HG03064 (cell line): ENCODE measurements around the gene HEG1.

ENCODE experiments used
- ATAC-seq: cut with Tn5 transposase; IDR thresholded peaks from one replicate; pipeline ENCODE4 v1.9.1; 2021; ENCODE audit warnings: low read depth; ENCODE audit not compliant: unreplicated experiment

Gene HEG1

GRCh38 chr3:125023833-125024555 lies 31.8 kb downstream of the HEG1 start:
- ATAC-seq, result no peak

GRCh38 chr3:125022206-125022605 lies 33.6 kb downstream of the HEG1 start:
- ATAC-seq, result no peak

- ATAC-seq, result no peak
These were observed 36.5 kb downstream of the HEG1 start for GRCh38 chr3:125019271-125019670.

GRCh38 chr3:125017406-125017805 lies 38.4 kb downstream of the HEG1 start:
- ATAC-seq, result no peak

GRCh38 chr3:125014570-125015179 lies 41.1 kb downstream of the HEG1 start:
- ATAC-seq, result no peak

GRCh38 chr3:125013095-125013494 lies 42.7 kb downstream of the HEG1 start:
- no peak for ATAC-seq

GRCh38 chr3:125011941-125012340 lies 43.9 kb downstream of the HEG1 start:
- ATAC-seq, result no peak

- no peak for ATAC-seq
These were observed 45.4 kb downstream of the HEG1 start for GRCh38 chr3:125010393-125010792.

GRCh38 chr3:125008766-125009165 lies 47.0 kb downstream of the HEG1 start:
- no peak for ATAC-seq

GRCh38 chr3:125006291-125006731 lies 49.5 kb downstream of the HEG1 start:
- ATAC-seq, result no peak

GRCh38 chr3:125005676-125006075 lies 50.1 kb downstream of the HEG1 start:
- ATAC-seq, result no peak

- no peak for ATAC-seq
These were observed 50.6 kb downstream of the HEG1 start for GRCh38 chr3:125005222-125005621.

- ATAC-seq, result no peak
These were observed 51.8 kb downstream of the HEG1 start for GRCh38 chr3:125003859-125004595.

GRCh38 chr3:125003369-125003853 lies 52.4 kb downstream of the HEG1 start:
- no peak for ATAC-seq

GRCh38 chr3:125002414-125003368 lies 53.1 kb downstream of the HEG1 start:
- no peak for ATAC-seq

GRCh38 chr3:125001557-125002413 lies 54.0 kb downstream of the HEG1 start:
- no peak for ATAC-seq

- no peak for ATAC-seq
These were observed 55.1 kb downstream of the HEG1 start for GRCh38 chr3:125000661-125001060.

GRCh38 chr3:124999897-125000435 lies 55.8 kb downstream of the HEG1 start:
- ATAC-seq, result no peak

- ATAC-seq, result no peak
These were observed 56.5 kb downstream of the HEG1 start for GRCh38 chr3:124999317-124999716.
